Activated T-cell treated with anti-CD3 and anti-CD28 coated beads, Interleukin-2, amount 50 U/mL, for 24 hours (primary cell): Measurements from ENCODE around the gene LKAAEAR1.

ENCODE experiments used
- DNase-seq: peaks from one replicate; pipeline ENCODE4 v3.0.0-alpha.2; 2020
- H3K27ac Mint-ChIP-seq: 2 replicates; pipeline ENCODE4 v1.8.0; 2020; ENCODE audit warnings: mild to moderate bottlenecking, mixed read lengths
- H3K27me3 Mint-ChIP-seq: 2 replicates; pipeline ENCODE4 v1.8.0; 2020; ENCODE audit warnings: mixed read lengths
- H3K36me3 Mint-ChIP-seq: 2 replicates; pipeline ENCODE4 v1.8.0; 2020; ENCODE audit warnings: low read depth, mixed read lengths
- H3K4me1 Mint-ChIP-seq: 2 replicates; pipeline ENCODE4 v1.8.0; 2020; ENCODE audit warnings: low read depth, mixed read lengths
- H3K4me3 Mint-ChIP-seq: 2 replicates; pipeline ENCODE4 v1.8.0; 2020; ENCODE audit warnings: mild to moderate bottlenecking, moderate library complexity, mixed read lengths
- H3K9me3 Mint-ChIP-seq: 2 replicates; pipeline ENCODE4 v1.8.0; 2020; ENCODE audit warnings: mixed read lengths

Gene LKAAEAR1

DNA sequence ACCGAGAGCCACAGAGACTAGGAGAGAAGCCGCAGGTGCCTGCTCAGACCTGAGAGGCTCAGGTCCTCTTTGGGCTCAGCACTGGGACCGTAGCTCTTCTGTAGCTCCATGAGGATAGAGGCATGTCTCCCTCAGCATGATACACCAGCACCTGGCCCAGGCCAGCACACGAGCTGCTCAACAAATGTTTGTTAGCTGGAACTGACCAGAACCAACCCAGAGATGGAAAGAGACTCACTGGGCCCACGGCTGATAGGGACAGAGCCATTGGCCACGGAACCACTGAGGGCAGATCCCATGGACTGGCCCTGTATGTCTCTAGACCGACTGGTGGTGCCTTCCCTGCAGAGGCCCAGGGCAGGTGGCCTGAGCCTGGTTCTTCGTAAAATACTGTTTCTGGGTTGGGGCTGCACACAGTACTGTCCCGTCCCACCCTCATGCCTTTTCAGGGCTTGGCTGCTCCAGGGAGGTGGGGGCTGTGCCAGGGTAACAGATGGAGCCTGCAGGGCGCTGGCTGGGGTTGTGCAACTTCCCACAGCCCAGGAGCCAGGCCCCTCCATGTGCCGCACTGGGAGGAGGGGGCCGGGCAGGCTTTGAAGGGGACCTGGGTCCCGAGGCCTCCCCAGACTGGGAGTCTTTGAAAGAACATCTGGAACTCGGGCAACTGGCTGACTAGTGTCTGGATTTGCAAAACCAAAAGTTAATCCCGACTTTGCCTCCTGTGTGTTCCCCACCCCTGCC is 43.0 kb downstream of the LKAAEAR1 start:
- H3K27ac Mint-ChIP-seq = peak overlapping the region; percentile 31
- H3K4me1 Mint-ChIP-seq = peaks cover 41% of the 10 kb centered on the region

DNA sequence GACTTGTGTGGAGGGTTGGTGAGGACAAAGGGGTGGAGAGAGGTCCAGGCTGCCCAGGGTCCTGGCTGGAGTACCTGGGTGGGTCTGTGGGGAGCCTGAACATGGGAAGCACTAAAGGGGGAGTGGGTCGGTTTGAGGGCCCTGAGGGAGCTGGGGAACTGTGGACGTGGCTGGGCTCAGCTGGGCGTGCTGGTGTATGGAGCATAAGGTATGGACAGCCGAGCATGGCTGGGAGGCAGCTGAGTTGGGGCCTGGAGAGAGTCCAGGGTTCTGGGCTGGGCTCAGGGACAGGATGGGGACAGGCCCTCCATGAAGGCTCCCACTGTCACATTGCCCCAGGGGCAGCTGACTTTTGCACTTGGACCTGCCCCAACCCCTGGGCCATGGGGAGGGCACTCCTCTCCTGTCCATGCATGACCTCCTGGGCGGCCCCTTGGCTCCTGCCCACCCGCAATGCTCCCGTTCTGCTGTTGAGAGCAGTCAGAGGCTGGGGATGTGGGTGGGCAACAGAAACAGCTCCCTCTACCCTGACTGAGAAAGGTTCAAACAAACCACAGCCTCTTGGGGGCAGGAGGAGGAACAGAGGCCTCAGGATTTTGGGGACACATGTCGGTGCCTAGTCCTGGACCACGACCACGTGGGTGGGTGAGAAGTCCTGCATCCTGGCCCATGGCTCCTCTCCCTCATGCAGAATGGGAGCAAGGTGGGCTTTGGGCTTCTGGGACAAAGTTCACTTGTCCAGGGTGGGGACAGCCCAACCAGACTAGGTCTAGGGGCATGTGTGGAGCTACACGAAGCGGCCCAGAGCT is 43.8 kb downstream of the LKAAEAR1 start:
- no peak overlapping the region for H3K4me3 Mint-ChIP-seq
- no peak overlapping the region for H3K27ac Mint-ChIP-seq
- no peaks in the 10 kb centered on the region for H3K9me3 Mint-ChIP-seq

More for the DNA sequence above, 43.0 kb downstream of the LKAAEAR1 start:
- DNase-seq = peak; percentile 41
- no peaks in the 10 kb centered on the region for H3K9me3 Mint-ChIP-seq
- H3K4me3 Mint-ChIP-seq = peak overlapping the region; percentile 74
- H3K36me3 Mint-ChIP-seq = no peaks in the 10 kb centered on the region
- peaks cover 13% of the 10 kb centered on the region for H3K27me3 Mint-ChIP-seq

DNA sequence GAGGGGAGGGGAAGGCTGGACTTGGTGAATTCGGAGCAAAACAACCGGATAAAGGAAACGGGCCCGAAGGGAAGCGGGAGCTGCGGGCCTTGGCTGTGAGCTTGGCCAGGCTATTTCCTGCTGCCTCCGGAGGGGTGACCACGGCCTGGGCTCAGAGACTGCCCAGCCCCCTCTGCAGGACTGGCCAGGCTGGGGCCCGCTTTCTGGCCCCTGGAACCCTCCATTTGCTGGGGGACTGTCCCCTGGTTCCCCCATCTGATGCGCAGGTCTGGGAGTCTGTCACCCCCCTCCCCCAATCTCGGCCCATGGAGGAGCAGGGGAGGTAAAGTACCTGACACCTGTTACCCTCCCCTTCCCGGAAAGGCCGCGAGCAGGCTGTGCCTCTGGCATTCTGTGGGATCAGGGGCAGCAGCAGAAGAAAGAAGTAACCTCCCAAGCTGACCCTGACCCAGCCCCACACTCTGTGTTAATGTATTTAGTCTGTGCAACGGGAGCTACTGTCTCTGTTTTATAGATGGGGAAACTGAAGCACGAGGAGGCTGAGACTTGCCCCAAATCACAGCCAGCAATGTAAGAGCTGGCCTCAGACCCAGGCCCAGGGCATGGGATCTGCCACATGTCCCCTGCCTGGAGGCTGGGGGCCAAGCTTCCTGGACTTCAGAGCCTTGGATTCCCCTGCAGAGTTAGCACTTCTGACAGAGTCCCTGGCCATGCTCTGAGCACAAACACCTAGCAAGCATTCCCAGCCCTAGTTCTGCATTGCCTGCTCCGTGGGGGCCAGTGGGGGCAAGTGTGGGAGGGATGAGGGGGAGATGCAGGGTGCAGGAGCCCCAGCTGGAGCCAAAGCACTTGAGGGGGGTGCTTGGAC is 44.7 kb downstream of the LKAAEAR1 start:
- H3K4me1 Mint-ChIP-seq = peaks cover 54% of the 10 kb centered on the region

More for the DNA sequence above, 43.8 kb downstream of the LKAAEAR1 start:
- no peak for DNase-seq
- Mint-ChIP-seq H3K4me1 (peaks cover 45% of the 10 kb centered on the region), H3K36me3 (peaks cover under 1% of the 10 kb centered on the region), H3K27me3 (peaks cover 5% of the 10 kb centered on the region)

DNA sequence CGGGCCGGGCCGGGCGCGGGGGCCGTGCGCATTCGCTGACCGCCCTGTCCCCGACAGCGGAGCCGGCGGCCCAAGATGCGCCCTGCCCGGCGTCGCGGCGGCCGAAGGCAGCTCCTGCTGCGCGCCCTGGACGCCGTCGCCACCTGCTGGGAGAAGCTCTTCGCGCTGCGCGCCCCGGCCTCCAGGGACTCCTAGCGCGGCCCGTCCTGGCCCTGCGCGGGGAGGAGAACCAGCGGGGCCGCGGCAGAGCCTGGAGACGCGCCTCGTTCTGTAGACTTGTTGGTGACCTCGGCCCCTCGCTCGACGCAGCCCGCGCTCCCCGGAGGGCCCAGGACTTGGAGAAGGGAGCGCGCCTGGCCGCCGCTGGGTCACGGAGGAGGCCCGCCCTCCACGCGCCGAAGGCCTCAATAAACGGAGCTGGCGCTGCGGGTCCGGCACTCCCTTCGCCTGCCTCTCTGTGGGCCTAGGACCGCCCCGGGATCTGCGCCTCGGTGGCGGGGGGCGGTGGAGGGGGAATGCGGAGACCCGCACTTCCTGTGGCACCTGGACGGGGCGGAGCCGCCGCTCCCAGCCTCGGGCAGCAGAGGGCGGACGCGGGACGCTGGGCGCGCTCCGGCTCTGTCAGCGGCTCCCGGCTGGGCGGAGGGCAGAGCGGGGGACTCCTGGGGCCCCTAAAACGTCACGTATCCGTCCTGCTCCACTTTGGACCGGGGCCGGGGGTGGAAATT is 45.5 kb downstream of the LKAAEAR1 start:
- DNase-seq = peak; percentile 88
- Mint-ChIP-seq H3K4me3 (peak overlapping the region; percentile 57), H3K27ac (no peak overlapping the region), H3K4me1 (peaks cover 62% of the 10 kb centered on the region), H3K36me3 (peaks cover 14% of the 10 kb centered on the region), H3K27me3 (peaks cover 3% of the 10 kb centered on the region), H3K9me3 (no peaks in the 10 kb centered on the region)

More for the DNA sequence above, 44.7 kb downstream of the LKAAEAR1 start:
- peak; percentile 41 for DNase-seq
- Mint-ChIP-seq H3K27ac (no peak overlapping the region), H3K9me3 (no peaks in the 10 kb centered on the region), H3K27me3 (peaks cover 3% of the 10 kb centered on the region), H3K4me3 (peak overlapping the region; percentile 57), H3K36me3 (peaks cover 6% of the 10 kb centered on the region)

DNA sequence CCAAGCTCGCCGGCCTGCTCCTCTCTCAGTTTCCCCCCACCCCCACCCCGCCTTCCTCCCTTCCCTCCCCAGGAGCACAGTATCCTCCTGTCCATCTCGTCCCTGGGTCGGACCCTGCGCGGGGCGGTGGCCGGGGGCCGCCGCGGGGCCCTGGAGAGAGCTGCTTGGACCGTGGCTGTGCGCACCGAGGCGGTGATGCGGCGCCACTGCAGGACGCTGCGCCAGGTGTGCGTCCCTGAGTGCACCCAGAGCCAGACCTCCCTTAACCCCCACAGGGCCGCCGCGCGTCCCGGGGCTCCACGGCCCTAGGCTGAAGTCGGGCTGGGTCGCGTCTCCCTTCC is 46.0 kb downstream of the LKAAEAR1 start:
- Mint-ChIP-seq H3K4me3 (no peak overlapping the region), H3K36me3 (peaks cover 20% of the 10 kb centered on the region), H3K27me3 (peaks cover 3% of the 10 kb centered on the region), H3K4me1 (peaks cover 65% of the 10 kb centered on the region), H3K9me3 (no peaks in the 10 kb centered on the region), H3K27ac (no peak overlapping the region)
- DNase-seq = no peak

DNA sequence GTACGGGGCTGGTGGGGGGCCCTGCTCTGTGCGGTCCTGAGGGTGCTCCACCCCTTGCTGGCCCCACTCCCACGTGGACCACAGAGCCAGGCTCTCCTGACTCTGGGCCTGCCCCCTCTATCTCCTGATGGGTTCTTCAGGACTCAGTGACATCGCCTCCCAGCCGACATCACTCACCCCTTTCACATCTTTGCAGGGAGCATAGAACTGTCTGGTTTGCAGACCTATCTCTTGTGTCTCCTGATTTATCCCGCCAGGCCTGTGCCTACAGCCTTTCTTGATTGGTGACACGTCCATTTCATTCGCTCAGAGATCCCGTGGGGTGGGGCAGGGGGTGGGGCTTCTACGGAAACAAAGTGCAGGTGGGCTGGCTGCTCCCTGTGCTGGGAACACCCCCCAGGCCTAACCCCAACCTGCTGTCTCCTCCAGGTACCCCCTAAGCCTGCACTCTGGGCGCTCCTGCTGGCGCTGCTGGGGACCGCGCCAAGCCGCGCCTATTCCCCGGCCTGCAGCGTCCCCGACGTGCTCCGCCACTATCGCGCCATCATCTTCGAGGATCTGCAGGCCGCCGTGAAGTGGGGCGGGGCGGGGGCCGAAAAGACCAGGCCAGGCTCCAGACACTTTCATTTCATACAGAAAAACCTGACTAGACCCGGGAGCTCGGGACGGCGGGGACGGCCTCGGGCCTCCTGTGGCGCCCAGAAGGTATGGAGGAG is 46.5 kb downstream of the LKAAEAR1 start:
- Mint-ChIP-seq H3K9me3 (no peaks in the 10 kb centered on the region), H3K4me1 (peaks cover 65% of the 10 kb centered on the region), H3K36me3 (peaks cover 25% of the 10 kb centered on the region), H3K4me3 (peak overlapping the region; percentile 33), H3K27ac (peak overlapping the region; percentile 31), H3K27me3 (peaks cover 3% of the 10 kb centered on the region)
- peak; percentile 48 for DNase-seq

DNA sequence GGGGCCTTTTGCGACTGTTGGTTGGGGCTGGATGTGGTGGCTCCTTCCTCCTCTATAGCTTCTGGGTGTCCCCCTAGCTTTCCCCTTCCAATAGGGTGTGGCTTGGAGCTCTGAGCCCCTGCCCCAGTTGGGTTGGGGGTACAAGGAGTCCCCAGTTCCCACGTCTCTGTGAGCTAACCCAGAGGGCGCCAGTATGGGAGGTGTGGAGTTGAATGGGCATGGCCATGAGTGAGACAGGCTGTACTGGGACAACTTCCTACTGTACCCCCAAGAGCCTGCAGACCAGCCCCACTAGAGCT is 47.0 kb downstream of the LKAAEAR1 start:
- Mint-ChIP-seq H3K4me3 (peak overlapping the region; percentile 24), H3K27ac (peak overlapping the region; percentile 95), H3K27me3 (peaks cover 3% of the 10 kb centered on the region), H3K36me3 (peaks cover 30% of the 10 kb centered on the region), H3K9me3 (no peaks in the 10 kb centered on the region), H3K4me1 (peaks cover 65% of the 10 kb centered on the region)
- DNase-seq = peak; percentile 42

DNA sequence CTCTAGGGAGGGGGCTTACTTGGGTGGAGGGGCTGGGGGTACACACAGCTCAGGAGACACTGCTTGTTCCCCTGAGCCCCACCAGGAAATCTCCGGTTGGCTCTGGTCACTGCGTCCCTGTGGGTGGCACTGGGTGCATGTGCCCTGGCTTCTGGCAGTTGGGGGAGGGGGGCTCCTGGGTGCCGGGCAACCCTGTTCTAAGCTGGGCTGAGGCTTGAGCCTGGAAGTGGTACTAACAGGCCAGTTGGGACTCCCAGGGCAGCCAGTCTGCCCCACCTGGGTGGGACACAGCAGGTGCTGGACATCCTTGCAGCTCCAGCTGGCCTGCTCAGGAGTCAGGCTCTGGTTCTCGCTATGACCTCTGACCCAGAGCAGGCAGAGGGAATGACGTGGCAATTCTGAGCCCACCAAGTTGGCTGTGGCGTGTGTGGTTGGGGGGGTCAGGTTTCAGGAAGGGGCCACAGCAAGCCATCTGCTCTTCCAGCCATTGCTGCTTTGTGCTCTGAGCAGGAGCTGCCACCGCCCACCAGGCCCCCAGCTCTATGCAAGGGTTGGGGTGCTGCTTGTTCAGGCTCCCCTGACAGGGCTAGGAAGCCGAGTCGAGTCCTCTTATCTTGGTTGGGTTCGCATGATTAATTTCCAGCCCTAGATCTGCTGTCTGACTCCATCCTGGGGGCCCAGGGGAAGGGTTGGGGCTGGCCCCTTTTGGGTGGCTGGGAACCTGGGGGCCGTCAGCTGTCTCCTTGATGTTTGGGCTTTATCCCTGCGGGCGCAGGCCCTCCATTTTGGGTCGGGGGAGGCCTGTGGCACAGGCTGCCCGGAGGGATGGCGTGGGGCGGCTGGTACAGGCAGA is 47.6 kb downstream of the LKAAEAR1 start:
- H3K27ac Mint-ChIP-seq = peak overlapping the region; percentile 95
- peak overlapping the region; percentile 12 for H3K4me3 Mint-ChIP-seq
- peaks cover 36% of the 10 kb centered on the region for H3K36me3 Mint-ChIP-seq
- peak; percentile 39 for DNase-seq
- peaks cover 63% of the 10 kb centered on the region for H3K4me1 Mint-ChIP-seq
- H3K9me3 Mint-ChIP-seq = no peaks in the 10 kb centered on the region
- H3K27me3 Mint-ChIP-seq = peaks cover 3% of the 10 kb centered on the region

DNA sequence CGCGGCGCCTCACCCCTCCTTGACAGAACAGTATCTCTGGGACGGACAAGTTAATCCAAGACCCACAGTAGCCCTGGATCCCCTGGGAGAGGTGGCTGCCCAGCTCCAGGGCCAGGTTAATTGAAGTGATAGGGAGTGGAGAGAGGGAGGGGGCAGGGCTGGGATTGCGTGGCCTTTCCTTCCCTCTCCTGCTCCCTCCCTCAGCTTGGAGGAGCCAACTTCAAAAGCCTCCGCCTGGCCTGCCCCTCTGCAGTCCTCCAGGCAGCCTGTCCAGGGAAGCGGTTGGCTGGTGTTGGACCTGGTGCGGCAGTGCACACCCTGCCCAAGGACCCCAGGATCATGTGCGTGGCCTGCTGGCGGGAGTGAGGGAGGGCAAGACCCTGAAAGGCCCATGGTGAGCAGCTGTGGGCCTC is 48.3 kb downstream of the LKAAEAR1 start, which contains the start of gene C20orf204:
C20orf204 (plus strand) TSS at position 250 of the 413 bp plus-strand sequence; CDS start at position 392, 142 bp downstream.
- H3K4me3 Mint-ChIP-seq = peak within 1 kb of the TSS; percentile 60
- H3K36me3 Mint-ChIP-seq = peaks cover 42% of the 10 kb centered on the region
- peaks cover 60% of the 10 kb centered on the region for H3K4me1 Mint-ChIP-seq
- DNase-seq = no peak
- H3K27me3 Mint-ChIP-seq = peaks cover 3% of the 10 kb centered on the region
- H3K27ac Mint-ChIP-seq = peak within 1 kb of the TSS; percentile 95
- no peaks in the 10 kb centered on the region for H3K9me3 Mint-ChIP-seq

DNA sequence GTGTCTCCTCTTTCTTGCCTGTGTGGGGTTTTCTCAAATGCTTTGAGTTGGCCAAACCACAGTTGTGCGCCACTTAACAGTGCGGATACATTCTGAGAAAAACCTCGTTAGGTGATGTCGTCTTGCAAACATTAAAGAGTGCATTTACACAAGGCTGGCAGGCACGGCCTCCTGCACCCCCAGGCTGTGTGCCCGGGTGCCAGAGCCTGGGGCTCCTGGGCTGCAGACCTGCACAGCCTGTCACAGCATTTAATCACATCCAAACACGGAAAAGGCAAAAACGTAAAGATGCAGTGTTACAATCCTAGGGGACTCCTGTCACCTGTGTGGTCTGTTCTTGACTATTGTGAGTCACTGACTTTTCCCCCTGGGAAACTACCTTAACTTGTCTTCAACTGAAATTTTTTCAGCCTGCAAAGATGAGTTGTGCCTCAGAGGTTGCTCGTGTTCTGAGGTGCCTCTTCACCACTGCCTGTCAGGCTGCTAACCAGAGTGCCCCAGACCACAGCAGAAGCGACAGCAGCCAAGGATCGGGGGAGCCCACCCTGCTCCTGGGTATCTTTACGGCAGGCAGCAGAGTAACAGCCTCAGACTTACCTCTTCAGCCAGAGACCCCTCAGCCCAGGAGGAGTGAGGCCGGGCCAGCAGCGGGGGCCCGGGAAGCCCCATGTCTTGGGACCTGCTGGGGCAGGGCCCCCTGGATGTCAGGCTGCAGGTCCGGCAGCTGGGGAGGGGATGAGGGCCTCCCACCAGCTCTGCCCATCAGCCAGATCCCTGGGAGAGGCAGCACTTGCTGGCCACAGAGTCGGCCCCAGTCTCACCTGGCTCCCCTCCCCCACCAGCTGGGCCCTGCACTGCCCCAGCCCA is 48.9 kb downstream of the LKAAEAR1 start:
- Mint-ChIP-seq H3K36me3 (peaks cover 49% of the 10 kb centered on the region), H3K27ac (peak overlapping the region; percentile 95), H3K9me3 (no peaks in the 10 kb centered on the region), H3K4me1 (peaks cover 57% of the 10 kb centered on the region), H3K27me3 (peaks cover 3% of the 10 kb centered on the region), H3K4me3 (peak overlapping the region; percentile 60)
- DNase-seq = peak; percentile 66

DNA sequence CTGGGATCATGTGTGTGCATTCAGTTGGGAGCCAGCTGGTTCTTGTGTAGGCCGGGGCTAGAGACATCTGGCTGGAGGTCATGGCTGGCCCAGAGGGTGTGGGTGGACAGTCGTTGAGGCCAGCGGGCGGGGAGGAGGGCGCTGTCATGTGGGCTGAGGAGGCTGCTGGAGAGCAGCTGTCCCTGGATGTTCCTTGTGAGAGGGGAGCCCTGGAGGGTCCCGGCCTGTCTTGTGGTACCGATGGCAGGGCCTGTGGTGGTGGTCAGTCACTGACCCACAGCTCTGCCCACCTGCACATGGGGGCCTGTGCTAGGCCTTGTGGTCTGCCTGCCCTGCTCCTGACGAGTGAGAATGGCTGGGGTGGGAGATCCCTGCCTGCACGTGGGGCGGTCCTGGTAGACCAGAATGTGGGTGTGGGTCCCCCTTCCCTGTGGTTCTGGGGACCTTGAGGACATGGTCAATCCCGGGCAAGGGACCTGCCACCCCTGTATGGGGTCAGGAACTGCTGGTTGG is 50.2 kb downstream of the LKAAEAR1 start:
- H3K27ac Mint-ChIP-seq = peak overlapping the region; percentile 95
- no peak overlapping the region for H3K4me3 Mint-ChIP-seq

More for the DNA sequence above, 50.2 kb downstream of the LKAAEAR1 start:
- H3K9me3 Mint-ChIP-seq = no peaks in the 10 kb centered on the region
- H3K27me3 Mint-ChIP-seq = peaks cover 3% of the 10 kb centered on the region
- H3K36me3 Mint-ChIP-seq = peaks cover 61% of the 10 kb centered on the region
- no peak for DNase-seq
- peaks cover 45% of the 10 kb centered on the region for H3K4me1 Mint-ChIP-seq
